Stimulated activated CD8-positive, alpha-beta memory T cell treated with anti-CD3 and anti-CD28 coated beads, Interleukin-7, amount 100 ng/mL, for 1 hour (primary cell): ENCODE data around the gene PALD1.
"Not testable (repeated sequence)": the region's sequence is repeated elsewhere in the genome, so short reads cannot be mapped to it uniquely, and the experiment has no call there.

Experiments
- DNase-seq, 2 donors: peaks; one replicate each; pipeline ENCODE4 v3.0.0-alpha.2; 2020; ENCODE audit warnings: low read depth in 2 of 2

PALD1 gene

DNA sequence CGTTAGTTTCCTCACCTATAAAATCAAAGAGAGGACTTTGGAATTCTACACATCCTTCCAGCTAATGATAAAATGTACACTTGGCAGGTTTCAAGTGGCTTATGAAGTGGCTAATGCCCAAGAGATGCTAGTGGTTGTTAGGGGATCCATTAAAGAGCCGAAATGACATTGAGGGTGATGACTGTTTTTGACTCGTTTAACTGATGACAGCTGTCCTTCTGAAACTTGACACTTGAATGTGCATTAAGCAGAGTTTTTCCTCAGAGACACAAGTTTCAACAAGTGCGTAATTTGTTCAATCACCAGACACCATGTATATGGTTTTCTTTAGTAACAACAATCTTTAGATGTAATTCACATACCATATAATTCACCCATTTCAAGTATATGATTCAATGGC is 125.5 kb downstream of the PALD1 start:
- no peak for DNase-seq

DNA sequence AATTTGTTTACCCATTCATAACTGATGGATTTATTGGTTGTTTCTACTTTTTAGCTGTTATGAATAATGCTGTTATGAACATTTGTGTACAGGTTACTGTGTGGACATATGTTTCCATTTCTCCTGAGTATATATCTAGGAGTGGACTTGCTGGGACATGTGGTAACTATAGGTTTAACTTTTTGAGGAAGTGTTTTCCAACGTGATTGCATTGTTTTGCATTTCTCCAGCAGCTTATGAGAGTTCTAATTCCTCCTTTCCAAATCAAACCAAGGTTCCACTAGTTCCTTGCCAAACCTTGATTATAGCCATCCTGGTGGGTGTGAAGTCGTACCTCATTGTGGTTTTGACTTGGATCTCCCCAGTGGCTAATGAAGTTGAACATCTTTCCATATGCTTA is 126.6 kb downstream of the PALD1 start:
- DNase-seq: no peak

GRCh38 chr10:70607936-70608335 is 129.4 kb downstream of the PALD1 start:
- DNase-seq: no peak

GRCh38 chr10:70613941-70614340 is 135.4 kb downstream of the PALD1 start:
- no peak for DNase-seq

GRCh38 chr10:70614364-70614763 is 135.8 kb downstream of the PALD1 start:
- DNase-seq: not testable (repeated sequence)

- no peak for DNase-seq
Measured at GRCh38 chr10:70615211-70615610, 136.6 kb downstream of the PALD1 start.

GRCh38 chr10:70615784-70616522 is 137.4 kb downstream of the PALD1 start:
- no peak for DNase-seq

DNA sequence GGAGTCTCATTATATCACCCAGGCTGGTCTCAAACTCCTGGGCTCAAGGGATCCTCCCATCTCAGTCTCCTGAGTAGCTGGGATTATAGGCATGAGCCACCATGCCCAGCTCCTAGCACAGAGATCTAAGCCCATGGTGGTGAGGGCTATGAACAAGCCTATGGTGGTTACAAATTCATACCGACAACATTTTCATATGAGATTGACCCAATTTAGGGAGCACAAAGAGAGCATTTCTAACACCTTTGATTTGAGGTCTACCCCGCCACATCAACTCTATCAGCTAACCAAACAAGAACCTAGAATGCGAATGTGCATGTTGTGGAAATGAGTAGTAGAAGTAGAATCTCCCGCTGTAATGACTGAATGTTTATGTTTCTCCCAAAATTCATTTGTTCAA is 138.2 kb downstream of the PALD1 start:
- DNase-seq: no peak
